Adrenal gland (tissue), 5 donors: Measurements from ENCODE around the gene PTCH2.

Source experiments
- POLR2A ChIP-seq, 2 donors: fragments of 450-650 bp; IDR thresholded peaks; one replicate each; pipeline ENCODE4 v1.6.1; 2017; ENCODE audit warnings: antibody characterized with exemption in 2 of 2, mild to moderate bottlenecking in 2 of 2, moderate library complexity in 1 of 2
- TF ChIP-seq, protein P1 (sequence below), 6 experiments: fragments of 450-650 bp in 4 of 6; fragments of 200-600 bp in 2 of 6; sonication (generic) in 1 of 6; IDR thresholded peaks; 1 replicate in 5 of 6; 2 replicates in 1 of 6; pipeline versions ENCODE4 v1.5.1 to v1.8.0; 2016 to 2021; ENCODE audit warnings: antibody characterized with exemption in 6 of 6, mild to moderate bottlenecking in 2 of 6, moderate library complexity in 1 of 6
- donor health status: DM: no; HTN: no; CAD: no.

GRCh38 chr1:44853201-44853600, 10.1 kb upstream of the PTCH2 start:
- TF ChIP-seq, protein P1, sequence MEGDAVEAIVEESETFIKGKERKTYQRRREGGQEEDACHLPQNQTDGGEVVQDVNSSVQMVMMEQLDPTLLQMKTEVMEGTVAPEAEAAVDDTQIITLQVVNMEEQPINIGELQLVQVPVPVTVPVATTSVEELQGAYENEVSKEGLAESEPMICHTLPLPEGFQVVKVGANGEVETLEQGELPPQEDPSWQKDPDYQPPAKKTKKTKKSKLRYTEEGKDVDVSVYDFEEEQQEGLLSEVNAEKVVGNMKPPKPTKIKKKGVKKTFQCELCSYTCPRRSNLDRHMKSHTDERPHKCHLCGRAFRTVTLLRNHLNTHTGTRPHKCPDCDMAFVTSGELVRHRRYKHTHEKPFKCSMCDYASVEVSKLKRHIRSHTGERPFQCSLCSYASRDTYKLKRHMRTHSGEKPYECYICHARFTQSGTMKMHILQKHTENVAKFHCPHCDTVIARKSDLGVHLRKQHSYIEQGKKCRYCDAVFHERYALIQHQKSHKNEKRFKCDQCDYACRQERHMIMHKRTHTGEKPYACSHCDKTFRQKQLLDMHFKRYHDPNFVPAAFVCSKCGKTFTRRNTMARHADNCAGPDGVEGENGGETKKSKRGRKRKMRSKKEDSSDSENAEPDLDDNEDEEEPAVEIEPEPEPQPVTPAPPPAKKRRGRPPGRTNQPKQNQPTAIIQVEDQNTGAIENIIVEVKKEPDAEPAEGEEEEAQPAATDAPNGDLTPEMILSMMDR (IDR thresholded peaks at IDR 0.05) = no peak
- TF ChIP-seq POLR2A (IDR thresholded peaks at IDR 0.05) = no peak
